Measurements from ENCODE around the gene LAMB3.

LAMB3 gene

DNA sequence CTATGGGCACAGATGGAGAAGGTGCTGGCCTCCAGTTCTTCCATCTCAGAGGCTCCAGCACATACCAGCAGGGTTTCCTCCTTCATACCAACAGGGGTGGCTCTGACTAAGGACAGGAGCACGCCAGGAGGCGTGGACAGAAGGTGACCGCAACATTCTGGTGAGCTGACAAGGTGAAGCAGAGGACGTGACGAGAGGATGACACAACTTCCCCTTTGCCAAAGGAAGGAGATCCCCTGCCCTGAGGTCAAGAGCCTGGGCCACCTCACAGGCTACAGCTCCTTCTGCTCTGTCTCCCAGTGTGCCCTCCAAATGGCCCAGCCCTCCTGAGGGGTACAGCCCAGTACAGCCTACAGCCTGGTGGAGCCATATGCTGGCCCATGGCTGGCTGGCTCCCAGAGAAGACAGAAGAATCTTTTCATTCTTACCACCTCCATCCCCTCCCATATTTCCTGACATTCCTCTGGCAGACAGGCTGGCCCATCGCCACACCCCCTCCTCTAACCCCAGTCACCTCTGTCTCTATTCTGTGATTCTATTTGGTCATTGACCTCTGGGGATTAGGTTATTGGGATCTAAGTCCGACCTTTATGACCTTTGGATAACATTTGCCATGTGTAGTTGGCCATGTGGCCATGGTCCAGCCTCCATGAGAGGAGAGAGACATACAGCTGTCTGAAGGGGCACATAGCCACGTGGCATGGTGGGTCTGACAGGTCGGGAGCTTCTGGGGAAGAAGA lies 5.1 kb upstream of the LAMB3 start:
- Histone ChIP-seq H3K36me3 (no peaks in the 10 kb centered on the region), H3K4me3 (0 out of 20 replicates have a peak overlapping the region, but pooled peaks of 1 of the 10 experiments have one; percentile 9), H3K27me3 (no peaks in the 10 kb centered on the region), H3K4me2 (peak overlapping the region; percentile 5 to 99 (median 86); a peak in 20 of 22 replicates), H3K9ac (peak overlapping the region in 1 of 11 experiments; percentile 9; a peak in 2 of 22 replicates), H4K20me1 (no peaks in the 10 kb centered on the region), H3K4me1 (peaks cover 71 to 100% (median 90%) of the 10 kb centered on the region in 10 experiments), H3K27ac (peak overlapping the region in 10 of 11 experiments; percentile 12 to 92 (median 80); a peak in 19 of 22 replicates), H3K9me3 (replicated peaks in 1 of 11) (peaks cover 0 to 4% (median 0%) of the 10 kb centered on the region in 11 experiments; a peak in 1 of 22 replicates)
- TF ChIP-seq Cebpa-rat (IDR thresholded peaks at IDR 0.05), result no peak

- Histone ChIP-seq H3K4me3 (no peak overlapping the region), H3K9me3 (replicated peaks in 1 of 11) (no peaks in the 10 kb centered on the region), H3K27me3 (no peaks in the 10 kb centered on the region), H3K9ac (no peak overlapping the region), H3K27ac (peak overlapping the region in 6 of 11 experiments; percentile 2 to 92 (median 20); a peak in 8 of 22 replicates), H3K4me2 (peak overlapping the region in 8 of 11 experiments; percentile 6 to 99 (median 90); a peak in 11 of 22 replicates), H4K20me1 (no peaks in the 10 kb centered on the region), H3K4me1 (peaks cover 64 to 100% (median 90%) of the 10 kb centered on the region in 10 experiments), H3K36me3 (no peaks in the 10 kb centered on the region)
- TF ChIP-seq Cebpa-rat (IDR thresholded peaks at IDR 0.05), result no peak
Measured at GRCh38 chr1:209655411-209656231, 3.4 kb upstream of the LAMB3 start.

DNA sequence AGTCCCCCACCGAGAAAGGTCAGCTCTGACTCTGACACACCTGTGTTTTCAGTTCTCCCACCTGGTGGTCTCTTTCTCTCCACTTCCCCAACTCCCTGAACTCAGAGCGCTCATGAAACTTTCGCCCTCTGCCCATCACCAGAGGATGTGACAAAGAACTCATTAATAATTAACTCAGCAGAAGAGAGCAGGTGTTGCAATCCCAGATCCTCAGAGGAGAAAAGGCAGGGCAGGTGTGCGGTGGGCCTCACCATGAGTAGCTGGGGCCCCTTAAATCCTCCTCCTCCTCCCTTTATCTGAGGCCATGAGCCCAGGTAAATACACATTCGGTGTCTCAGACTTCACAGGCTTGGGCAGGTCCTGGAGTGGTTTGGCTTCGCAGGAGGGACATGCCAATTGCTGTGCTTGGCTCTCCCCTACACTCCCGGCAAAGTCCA lies 1.7 kb upstream of the LAMB3 start:
- peaks cover 64 to 100% (median 93%) of the 10 kb centered on the region in 10 experiments for H3K4me1 ChIP-seq
- H3K4me2 ChIP-seq, result peak overlapping the region; percentile 32 to 99 (median 95); a peak in 20 of 22 replicates
- H4K20me1 ChIP-seq, result no peaks in the 10 kb centered on the region
- no peaks in the 10 kb centered on the region for H3K36me3 ChIP-seq
- peak overlapping the region in 7 of 11 experiments; percentile 1 to 86 (median 58); a peak in 11 of 22 replicates for H3K27ac ChIP-seq
- H3K9me3 ChIP-seq (replicated peaks in 1 of 11), result no peaks in the 10 kb centered on the region
- H3K27me3 ChIP-seq, result no peaks in the 10 kb centered on the region
- H3K9ac ChIP-seq, result no peak overlapping the region
- TF ChIP-seq Cebpa-rat (IDR thresholded peaks at IDR 0.05), result no peak
- H3K4me3 ChIP-seq, result no peak overlapping the region

DNA sequence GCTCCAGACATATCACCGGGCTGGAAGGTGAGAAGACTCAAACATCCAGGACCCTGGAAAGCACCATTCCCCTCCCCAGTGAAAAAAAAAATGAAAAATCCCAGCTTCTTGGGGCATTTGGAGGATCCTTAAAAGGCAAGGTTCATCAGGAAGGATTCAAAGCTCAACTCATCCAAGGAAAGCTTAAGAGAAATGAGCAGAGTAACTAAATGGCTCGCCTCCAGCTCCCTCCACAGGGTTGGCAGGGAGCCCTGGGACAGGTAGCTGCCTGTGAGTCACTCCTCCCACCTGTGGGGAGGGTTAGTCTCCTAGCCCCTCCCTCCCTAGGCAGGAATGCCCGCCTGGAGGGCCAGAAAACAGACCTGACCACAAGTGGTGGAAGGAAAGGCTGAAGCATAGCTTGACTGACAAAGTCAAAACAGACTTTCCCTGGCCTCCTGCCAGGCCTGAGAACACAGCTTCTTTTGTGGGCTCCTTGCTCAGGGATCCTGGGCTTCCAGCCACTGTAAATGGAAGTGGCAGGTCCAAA lies 712 bp upstream of the LAMB3 start:
- H3K4me3 ChIP-seq, result no peak overlapping the region
- no peaks in the 10 kb centered on the region for H4K20me1 ChIP-seq
- peak overlapping the region in 10 of 11 experiments; percentile 0 to 86 (median 44); a peak in 16 of 22 replicates for H3K27ac ChIP-seq
- H3K9me3 ChIP-seq (replicated peaks in 1 of 11), result no peaks in the 10 kb centered on the region
- no peak for TF ChIP-seq Cebpa-rat (IDR thresholded peaks at IDR 0.05)
- no peaks in the 10 kb centered on the region for H3K27me3 ChIP-seq
- peak overlapping the region in 6 of 11 experiments; percentile 4 to 40 (median 27); a peak in 6 of 22 replicates for H3K9ac ChIP-seq
- H3K4me2 ChIP-seq, result peak overlapping the region; percentile 32 to 99 (median 95); a peak in 21 of 22 replicates
- peaks cover 65 to 100% (median 93%) of the 10 kb centered on the region in 10 experiments for H3K4me1 ChIP-seq
- H3K36me3 ChIP-seq, result no peaks in the 10 kb centered on the region

DNA sequence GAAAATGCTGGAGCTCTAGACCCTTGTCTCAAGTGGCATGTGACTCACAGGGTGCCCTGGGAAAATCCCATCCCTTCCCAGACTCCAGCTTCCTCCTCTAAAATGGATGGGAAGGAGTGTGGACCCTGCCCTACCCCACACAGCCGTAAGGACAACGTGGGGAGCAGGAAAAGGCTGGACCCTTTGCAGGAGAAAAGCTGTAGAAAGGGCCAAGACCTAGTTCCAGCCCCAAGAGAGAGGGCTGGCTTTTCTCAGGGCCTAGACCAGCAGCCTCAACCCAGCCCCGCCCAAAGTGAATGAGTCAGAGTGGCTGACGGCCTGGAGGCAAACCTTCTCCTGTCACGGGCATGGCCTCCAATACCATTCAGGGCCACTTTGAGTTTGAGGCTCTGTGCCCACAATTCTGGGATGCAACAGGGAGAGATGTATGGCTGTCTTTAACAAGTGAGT lies 1.1 kb downstream of the LAMB3 start:
- no peaks in the 10 kb centered on the region for H3K9me3 ChIP-seq (replicated peaks in 1 of 11)
- no peaks in the 10 kb centered on the region for H3K27me3 ChIP-seq
- no peaks in the 10 kb centered on the region for H3K36me3 ChIP-seq
- TF ChIP-seq Cebpa-rat (IDR thresholded peaks at IDR 0.05), result no peak
- H3K4me1 ChIP-seq, result peaks cover 69 to 100% (median 94%) of the 10 kb centered on the region in 10 experiments
- H4K20me1 ChIP-seq, result no peaks in the 10 kb centered on the region
- peak overlapping the region; percentile 83 to 99 (median 95) for H3K4me2 ChIP-seq
- H3K27ac ChIP-seq, result peak overlapping the region; percentile 33 to 93 (median 84); a peak in 21 of 22 replicates
- peak overlapping the region in 7 of 10 experiments; percentile 30 to 63 (median 48); a peak in 13 of 20 replicates for H3K4me3 ChIP-seq
- H3K9ac ChIP-seq, result peak overlapping the region in 10 of 11 experiments; percentile 8 to 82 (median 62); a peak in 14 of 22 replicates

DNA sequence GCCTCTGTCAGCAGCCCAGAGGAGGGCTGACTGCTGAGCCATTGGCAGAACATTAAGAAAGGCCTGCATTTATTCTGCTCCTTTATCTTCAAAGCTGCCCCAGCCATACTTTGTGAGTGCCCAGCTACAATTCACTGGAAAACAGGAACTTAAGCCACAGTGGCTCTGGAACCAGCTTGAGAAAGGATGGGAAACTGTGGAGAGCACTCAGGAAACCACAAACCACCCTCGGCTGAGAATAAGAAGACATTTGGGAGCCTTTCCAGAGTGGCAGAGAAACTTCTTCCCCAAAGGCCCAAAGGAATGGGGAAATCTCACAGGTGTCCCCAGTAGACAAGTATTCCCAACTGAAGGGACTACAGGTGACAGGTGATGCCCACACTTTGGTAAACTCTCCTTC lies 1.8 kb downstream of the LAMB3 start:
- peak overlapping the region in 7 of 10 experiments; percentile 30 to 63 (median 48); a peak in 13 of 20 replicates for H3K4me3 ChIP-seq
- H4K20me1 ChIP-seq, result no peaks in the 10 kb centered on the region
- peak overlapping the region; percentile 83 to 99 (median 95) for H3K4me2 ChIP-seq
- H3K9me3 ChIP-seq (replicated peaks in 1 of 11), result no peaks in the 10 kb centered on the region
- H3K36me3 ChIP-seq, result no peaks in the 10 kb centered on the region
- H3K27me3 ChIP-seq, result no peaks in the 10 kb centered on the region
- 0 out of 22 replicates have a peak, but pooled peaks of 2 of the 11 experiments have one; percentile 10 to 29 for TF ChIP-seq Cebpa-rat (IDR thresholded peaks at IDR 0.05)
- peaks cover 76 to 100% (median 95%) of the 10 kb centered on the region in 10 experiments for H3K4me1 ChIP-seq
- peak overlapping the region in 10 of 11 experiments; percentile 8 to 82 (median 64); a peak in 16 of 22 replicates for H3K9ac ChIP-seq
- H3K27ac ChIP-seq, result peak overlapping the region; percentile 33 to 93 (median 84); a peak in 21 of 22 replicates

DNA sequence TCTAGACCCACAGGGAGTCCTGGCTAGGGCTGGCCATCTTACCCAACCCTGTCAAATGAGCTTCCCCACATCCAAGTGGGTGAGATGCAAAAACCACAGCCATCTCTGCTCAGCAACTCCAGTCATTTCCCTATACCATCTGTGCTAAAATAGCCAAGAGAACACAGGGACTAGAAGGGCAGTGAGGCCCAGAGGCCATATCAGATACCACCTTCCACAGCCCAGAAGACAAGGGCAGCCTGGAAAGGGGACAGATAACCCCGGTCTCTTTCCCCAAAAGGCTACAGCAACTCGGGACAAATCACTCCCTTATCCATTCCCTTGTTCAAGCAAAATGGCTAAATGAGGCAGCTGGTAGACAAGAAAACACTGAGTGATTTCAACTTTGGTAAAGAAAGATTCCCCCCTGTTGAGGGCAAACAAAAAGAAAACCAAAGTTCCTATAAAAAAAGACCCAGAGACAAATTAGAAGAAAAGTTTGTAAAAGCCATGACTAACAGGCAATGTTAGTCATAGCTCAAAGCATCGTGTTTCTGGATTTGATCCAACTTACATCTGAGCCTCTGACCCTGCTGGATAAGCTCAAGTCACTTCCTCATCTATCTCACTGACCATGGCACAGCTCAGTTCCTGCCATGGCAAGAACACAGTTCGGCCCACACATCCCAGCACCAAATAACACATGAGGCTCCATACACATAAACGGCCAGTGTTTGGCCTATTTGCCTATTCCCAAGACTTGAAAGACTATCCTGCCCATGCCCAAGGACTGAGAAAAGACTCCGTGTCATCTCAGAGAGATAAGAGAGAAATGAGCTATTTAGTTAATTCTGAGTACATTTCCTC lies 3.1 kb downstream of the LAMB3 start:
- peak overlapping the region in 9 of 11 experiments; percentile 33 to 82 (median 71); a peak in 18 of 22 replicates for H3K9ac ChIP-seq
- H3K4me1 ChIP-seq, result peaks cover 89 to 100% (median 100%) of the 10 kb centered on the region in 10 experiments

More for the DNA sequence above, 3.1 kb downstream of the LAMB3 start:
- Histone ChIP-seq H3K27ac (peak overlapping the region; percentile 52 to 93 (median 84)), H3K4me2 (peak overlapping the region; percentile 83 to 99 (median 95)), H3K36me3 (no peaks in the 10 kb centered on the region), H4K20me1 (no peaks in the 10 kb centered on the region), H3K9me3 (replicated peaks in 1 of 11) (no peaks in the 10 kb centered on the region), H3K27me3 (no peaks in the 10 kb centered on the region), H3K4me3 (peak overlapping the region in 6 of 10 experiments; percentile 39 to 63 (median 50); a peak in 13 of 20 replicates)
- TF ChIP-seq Cebpa-rat (IDR thresholded peaks at IDR 0.05), result no peak
